Measurements from ENCODE around the gene USH2A.

Gene USH2A

DNA sequence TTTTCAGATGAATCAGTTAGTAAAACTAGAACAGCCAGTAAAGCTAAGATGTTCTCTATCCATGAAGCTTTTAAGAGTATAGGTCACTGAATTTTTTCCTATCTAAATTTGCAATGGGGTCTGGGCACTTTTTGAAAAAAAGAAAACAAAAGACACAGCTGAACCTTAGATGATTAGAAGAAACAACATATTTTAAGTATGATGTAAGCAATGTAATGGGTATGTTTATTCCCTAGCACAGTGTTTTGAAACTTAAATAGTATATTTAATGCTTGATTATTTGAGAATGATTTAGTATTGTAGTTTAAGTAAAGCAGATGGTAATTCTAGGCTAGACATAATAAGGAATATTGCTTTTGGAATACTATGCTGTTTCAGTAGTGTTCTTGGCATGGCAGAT lies 819.9 kb downstream of the USH2A start:
- no peak overlapping the region for H3K4me3 ChIP-seq (ENCODE audit: low read depth, low read length)
- DNase-seq (ENCODE audit: low read depth) = no peak

DNA sequence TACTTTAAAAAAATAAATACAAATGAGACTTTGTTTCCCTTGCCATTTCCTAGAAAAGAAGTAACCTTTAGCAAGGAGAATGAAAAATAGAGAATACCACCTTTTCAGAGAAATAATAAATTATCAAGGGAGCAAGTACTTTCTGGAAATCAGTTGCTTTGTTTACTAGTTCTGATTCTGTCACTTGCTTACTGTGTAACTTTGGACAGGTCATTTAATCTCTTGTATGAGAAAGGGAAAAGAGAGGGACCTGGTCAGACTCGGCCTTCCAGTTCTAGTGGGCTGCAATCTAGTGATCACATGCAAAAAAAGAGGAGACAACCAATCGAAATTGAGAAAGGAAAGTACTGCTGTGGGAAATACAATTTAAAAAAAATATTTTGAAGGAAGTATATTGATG lies 822.0 kb downstream of the USH2A start:
- H3K4me3 ChIP-seq (ENCODE audit: low read depth, low read length) = no peak overlapping the region
- DNase-seq (ENCODE audit: low read depth) = no peak

DNA sequence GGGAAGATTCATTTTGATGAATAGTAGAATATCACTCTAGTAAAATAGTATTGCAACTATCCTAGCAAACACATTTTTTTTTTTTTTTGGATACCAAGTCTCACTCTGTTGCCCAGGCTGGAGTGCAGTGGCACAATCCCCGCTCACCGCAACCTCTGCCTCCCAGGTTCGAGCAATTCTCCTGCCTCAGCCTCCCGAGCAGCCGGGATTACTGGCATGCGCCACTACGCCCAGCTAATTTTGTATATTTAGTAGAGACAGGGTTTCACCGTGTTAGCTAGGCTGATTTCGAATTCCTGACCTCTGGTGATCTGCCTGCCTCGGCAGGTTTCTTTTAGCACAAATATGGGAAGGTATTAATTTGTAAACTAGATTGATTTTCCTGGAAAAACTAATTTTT lies 822.4 kb downstream of the USH2A start:
- DNase-seq (ENCODE audit: low read depth) = no peak
- no peak overlapping the region for H3K4me3 ChIP-seq (ENCODE audit: low read depth, low read length)

DNA sequence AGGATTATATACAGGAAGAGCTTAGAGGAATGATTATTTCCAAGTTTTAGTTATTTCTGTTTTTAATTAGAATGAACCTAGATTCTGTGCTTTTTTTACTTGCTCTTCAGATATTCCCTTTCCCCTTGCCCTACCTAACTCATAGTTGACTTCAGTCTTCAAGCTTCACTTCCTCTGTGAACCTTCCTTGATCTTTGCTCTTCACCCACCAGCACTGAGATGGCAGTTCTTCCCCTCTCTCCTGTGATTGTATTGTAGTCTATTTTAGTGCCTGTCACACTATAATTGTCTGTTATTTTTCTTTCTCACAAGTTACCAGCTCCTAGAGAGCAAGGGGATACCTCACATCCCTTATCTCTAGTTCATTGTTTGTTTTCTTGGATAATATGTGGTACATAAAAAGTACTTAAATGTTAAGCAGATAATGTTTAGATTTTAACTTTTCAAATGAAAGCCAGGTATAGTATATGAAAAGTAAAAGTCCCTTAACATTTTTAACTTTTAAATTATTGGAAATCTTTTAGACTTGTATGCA lies 822.9 kb downstream of the USH2A start:
- H3K4me3 ChIP-seq (ENCODE audit: low read depth, low read length) = no peak overlapping the region
- DNase-seq (ENCODE audit: low read depth) = no peak

DNA sequence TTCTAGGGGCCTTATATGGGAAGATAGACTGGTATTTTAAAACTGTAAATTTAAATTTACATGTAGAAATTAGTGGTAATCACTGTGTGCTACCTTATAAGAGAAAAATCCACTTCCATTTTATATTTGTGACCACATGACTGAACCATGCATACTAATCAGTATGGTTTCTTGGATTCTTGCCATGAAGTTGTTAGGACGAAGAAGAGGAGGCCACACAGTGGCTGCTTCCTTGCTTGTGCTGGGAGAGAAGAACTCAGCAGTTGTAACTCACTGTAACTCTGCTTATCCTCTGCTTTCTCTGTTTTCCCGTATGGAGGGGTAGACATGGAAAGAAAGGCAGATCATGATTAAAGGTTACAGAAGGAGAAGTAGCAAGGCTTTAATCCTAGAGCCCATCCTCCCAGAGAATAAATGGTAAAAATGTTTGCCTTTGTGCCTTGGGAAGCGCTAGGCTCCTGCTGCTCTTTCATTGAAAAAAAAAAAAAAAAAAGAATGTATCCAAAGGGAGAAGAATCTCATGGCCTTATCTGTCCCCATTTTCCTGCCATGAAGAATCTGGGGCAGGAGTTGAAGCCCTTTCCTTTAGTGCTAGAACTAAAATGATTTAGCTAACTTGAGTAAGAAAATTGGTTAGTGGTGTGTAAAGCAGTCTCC lies 823.7 kb downstream of the USH2A start:
- H3K4me3 ChIP-seq (ENCODE audit: low read depth, low read length) = no peak overlapping the region
- peak; percentile 45 for DNase-seq (ENCODE audit: low read depth)

DNA sequence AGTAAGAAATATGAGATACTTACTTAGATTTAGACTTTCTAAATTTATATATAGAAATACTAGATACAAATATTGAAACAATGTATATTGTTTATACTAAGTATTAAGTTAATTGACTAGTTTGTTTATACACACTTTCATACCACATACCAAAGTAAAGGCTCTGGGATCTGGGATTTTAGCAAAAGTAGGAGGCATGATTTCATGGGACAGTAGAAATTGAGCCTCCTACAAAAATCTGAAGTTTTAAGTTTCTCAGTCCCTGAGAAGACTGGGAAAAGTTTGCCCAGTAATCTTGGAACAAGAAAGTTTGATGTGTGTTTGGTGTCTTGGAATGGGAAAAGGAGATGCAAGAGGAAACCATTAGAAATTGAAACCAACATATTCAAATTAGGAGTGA lies 825.3 kb downstream of the USH2A start:
- H3K4me3 ChIP-seq (ENCODE audit: low read depth, low read length) = no peak overlapping the region
- no peak for DNase-seq (ENCODE audit: low read depth)

DNA sequence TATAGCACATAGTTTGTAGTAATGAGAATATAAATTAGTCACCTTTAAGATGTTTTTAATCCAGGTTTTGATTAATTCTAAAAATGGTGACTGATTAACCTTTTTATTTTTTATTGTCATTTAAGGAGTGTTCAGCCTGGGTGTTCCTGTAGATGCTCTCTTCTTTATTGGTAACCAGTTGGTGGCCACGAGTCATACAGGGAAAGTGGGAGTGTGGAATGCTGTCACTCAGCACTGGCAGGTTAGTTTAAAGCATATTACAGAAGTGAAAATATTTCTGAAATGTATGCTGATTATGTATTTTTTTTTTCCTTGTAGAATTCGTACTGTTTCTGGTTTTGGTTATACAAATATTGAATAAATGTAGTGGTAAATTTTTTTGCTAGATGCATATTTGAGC lies 828.0 kb downstream of the USH2A start:
- no peak for DNase-seq (ENCODE audit: low read depth)

DNA sequence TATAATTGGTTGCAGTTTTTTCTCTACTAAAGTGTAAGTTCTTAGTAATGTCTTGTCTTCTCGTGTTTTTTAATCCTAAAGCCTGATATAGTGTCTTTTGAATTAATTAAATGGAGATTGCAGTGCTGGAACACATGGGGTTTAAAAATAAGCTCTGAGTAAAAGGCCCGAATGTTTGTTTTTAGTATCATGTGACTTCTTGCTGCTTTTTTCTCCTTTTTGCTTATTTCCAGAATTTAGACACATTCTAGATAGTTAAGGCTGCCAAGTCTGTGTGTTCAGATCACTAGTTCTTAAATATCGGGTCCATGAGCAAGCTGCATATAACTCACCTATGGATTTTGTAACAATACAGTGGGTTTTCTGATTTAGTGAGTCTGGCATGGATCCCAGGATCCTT lies 828.6 kb downstream of the USH2A start:
- no peak overlapping the region for H3K4me3 ChIP-seq (ENCODE audit: low read depth, low read length)
- no peak for DNase-seq (ENCODE audit: low read depth)

More for the DNA sequence above, 828.0 kb downstream of the USH2A start:
- H3K4me3 ChIP-seq (ENCODE audit: low read depth, low read length) = no peak overlapping the region

DNA sequence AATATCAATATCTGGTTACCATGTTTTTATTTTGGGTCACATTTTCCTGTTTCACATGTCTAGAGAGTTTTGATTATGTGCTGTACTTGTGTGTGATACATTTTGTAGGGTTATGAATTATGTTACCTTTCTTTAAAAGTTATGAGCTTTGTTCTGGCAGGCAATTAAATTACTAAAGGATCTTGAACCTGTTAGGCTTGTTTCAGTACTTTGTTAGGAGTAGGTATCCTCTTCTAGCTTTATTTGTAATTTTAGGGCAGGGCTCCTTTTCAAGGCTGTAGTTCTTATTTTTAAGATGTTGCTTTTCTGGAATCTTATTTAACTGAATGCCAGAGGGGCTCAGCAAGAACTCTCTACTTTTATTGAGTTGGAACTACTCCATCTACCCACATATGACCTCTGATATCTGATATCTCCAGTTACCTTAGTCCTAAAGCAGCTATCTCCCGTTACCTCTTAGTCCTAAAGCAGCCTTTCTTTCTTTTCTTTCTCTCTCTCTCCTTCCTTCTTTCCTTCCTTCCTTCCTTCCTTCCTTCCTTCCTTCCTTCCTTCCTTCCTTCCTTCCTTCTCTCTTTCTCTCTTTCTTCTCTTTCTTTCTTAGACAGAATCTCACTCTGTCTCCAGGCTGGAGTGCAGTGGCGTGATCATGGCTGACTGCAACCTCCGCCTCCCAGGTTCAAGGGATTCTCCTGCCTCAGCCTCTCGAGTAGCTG lies 832.3 kb downstream of the USH2A start:
- DNase-seq (ENCODE audit: low read depth) = no peak
- H3K4me3 ChIP-seq (ENCODE audit: low read depth, low read length) = no peak overlapping the region

DNA sequence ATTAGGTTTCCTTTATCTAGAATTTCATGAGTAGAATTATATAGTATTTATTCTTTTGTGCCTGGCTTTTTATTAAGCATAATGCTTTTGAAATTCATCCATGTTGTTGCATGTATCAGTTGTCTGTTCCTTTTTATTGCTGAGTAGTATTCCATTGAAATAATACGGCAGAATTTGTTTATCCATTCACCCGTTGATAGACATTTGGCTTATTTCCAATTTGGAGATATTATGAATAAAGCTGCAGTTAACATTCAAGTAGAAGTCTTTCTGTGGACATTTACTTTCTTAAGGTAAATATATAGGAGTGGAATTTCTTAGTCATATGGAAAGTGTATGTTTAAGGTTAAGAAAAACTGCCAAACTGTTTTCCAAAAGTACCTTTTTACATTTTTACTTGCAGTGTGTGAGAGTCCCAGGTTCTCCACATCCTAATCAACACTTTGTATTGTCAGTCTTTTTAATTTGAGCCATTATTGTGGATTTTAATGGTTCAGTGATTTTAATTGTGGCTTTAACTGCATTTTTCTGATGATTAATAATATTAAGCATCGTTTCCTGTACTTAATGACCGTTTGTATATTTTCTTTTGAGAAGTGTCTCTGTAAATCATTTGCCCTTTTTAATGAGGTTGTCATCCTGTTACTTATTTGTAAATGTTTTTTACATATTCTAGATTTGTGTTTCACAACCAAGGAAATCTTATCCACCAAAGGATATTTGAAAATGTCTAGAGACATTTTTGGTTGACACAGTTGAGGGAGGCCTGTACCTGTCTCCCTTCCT lies 833.4 kb downstream of the USH2A start:
- H3K4me3 ChIP-seq (ENCODE audit: low read depth, low read length) = no peak overlapping the region
- DNase-seq (ENCODE audit: low read depth) = no peak

DNA sequence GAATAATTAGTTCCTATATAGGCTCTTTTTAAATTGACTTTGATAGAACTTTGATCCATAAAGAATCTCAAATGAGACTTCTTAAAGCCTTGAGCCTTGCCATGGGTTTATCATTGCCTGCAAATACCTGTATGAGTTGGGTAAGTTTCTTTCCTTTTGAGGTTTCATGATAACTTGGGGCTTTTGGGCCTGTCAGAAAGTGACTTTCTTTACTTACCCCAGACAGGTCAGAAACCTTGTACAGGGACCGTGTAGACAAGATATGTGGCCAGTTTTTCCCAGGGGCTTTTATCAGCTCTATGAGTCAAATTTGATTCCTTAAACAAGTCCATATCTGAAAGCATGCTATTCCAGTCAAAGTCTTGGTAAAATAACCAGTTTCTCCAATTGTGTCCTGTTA lies 838.9 kb downstream of the USH2A start:
- no peak for DNase-seq (ENCODE audit: low read depth)
- H3K4me3 ChIP-seq (ENCODE audit: low read depth, low read length) = no peak overlapping the region

DNA sequence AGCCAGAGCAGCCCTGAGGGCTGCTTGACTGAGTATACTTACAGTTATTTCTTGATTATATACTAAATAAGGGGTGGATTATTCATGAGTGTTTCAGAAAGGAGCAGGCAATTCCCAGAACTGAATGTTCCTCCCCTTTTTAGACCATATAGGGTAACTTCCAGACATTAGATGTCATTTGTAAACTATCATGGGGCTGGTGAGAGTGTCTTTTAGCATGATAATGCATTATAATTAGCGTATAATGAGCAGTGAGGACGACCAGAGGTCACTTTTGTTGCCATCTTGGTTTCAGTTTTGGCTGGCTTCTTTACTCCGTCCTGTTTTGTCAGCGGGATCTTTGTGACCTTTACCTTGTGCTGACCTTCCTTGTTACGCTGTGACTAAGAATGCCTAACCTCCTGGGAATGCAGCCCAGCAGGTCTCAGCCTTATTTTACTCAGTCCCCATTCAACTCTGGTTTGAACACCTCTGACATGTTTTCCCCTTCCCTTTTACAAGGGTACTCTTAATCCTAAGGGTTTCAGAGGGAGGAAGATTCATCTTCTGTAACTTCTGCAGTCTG lies 840.0 kb downstream of the USH2A start:
- DNase-seq (ENCODE audit: low read depth) = no peak
- H3K4me3 ChIP-seq (ENCODE audit: low read depth, low read length) = no peak overlapping the region

DNA sequence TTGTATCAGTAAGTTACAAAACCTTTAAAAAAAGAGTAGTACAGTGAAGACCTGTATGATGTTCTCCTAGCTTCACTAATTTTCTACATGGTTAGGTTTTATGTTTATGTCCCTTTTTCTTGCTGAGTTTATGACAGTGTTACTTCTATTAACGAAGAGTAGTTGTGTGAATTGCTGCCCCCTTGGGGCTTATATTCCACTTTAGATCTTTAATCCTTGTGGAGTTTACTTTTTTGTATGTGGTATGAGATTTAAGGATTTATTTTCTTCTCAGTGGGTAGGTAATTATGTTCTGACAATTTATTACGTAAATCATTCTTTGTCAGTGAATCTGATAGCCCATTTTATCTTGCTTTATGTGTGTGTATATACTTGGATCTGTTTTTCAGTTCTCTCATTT lies 841.4 kb downstream of the USH2A start:
- DNase-seq (ENCODE audit: low read depth) = no peak
- no peak overlapping the region for H3K4me3 ChIP-seq (ENCODE audit: low read depth, low read length)

Data from skeletal muscle cell (primary cell).